A204.1 (cell line): Measurements from ENCODE around the gene LRBA.

Experiments
- FAIRE-seq: peaks from 2 replicates; lab custom pipeline; 2012; peaks lifted over from hg19 to GRCh38; lab: Jason Lieb, UNC

Gene LRBA

DNA sequence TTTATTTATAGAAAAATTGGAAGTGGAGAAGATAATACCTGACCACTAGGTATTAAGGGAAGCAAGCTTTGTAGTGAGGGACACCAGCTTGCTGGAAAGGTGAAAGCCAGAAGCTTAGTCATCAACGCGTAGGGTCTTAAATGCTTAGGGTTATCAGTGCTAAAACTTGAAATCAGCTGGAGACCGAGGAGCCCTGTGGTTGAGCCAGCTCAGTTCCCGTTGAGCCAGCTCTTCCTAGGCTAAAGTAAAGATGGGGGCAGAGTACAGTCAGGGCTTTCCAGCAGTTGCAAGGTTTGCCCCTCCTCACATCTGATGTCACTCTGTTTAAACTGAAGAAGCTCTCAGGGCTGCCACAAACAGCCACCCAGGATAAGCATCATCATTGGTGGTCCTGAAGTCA lies 696.1 kb downstream of the LRBA start:
- FAIRE-seq, result no peak

GRCh38 chr4:150318527-150318926 lies 696.6 kb downstream of the LRBA start:
- no peak for FAIRE-seq

DNA sequence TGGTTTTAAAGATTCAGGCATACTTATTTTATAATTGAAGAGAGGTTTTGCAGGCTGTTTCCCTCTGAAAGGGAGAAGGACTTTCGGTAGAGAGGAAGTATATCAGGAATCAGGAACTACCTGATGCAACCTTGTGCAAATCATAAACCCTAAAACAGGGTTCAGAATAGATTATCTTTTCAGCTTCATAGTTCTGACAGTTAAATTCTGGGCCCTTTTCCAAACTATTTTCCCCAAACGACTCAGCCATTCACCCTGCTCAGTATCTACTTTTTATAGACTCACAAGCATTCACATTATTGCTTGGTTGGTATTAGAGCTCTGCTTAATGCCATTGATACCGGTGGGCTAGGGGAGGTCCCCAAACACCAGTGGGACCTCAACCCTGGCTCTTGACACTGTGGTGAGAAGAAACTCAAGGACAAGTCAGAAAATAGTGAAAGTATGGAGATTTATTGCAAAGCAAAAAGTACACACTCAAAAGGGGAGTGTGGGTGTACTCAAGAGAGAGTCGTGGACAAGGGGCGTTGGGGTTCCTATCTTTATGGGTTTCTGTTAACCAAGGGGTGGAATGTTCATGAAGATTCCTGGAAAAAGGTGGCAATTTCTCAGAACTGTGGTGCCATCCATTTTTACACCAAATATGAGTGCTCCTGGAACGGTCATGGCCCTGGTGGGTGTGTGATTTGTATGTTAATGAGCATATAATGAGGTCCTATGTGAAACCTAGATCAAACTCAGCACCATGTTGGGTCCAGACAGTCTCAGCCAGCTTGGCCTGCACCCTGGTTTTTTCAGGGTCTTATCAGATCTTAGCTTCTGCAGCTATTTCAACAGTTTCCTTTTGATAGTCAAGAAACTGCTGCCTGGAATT lies 698.5 kb downstream of the LRBA start:
- no peak for FAIRE-seq

DNA sequence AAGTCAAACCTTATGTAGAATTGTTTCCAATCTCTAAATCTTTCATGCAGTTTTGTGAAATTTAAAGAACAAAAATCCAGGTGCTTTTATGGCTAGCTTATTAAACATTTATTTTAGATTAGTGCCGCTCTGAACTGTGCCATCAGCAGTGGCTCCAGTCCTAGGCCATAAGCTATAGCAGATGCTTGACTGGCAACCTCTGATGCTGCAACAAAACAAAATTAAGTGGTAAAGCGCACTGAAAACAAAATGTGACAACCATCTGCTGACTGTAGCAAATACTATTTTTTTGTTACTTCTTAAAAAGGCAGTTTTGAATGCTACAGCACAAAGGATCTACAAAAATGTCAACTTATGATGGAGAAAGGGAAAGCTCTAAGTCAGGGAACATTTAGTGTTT lies 699.4 kb downstream of the LRBA start:
- FAIRE-seq, result no peak

- FAIRE-seq, result no peak
Observed at GRCh38 chr4:150315175-150315574, 699.9 kb downstream of the LRBA start.

DNA sequence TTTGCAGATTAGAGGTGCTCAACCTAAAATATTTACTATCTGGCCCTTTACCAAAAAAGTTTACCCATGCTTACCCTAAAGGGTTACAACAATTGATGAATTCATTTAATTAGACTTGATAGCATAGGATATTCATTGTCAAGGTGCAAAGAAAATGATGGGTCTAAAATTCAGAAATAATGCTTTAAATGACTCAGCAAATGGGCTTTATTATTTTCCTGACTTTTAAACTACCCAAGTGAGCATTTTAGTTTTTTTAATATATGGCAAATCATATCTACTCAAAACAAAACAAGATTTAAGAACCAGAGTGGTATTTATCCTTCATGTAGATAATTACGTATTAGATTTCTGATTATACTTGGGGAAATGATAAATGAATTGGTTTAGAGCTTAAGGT lies 701.1 kb downstream of the LRBA start:
- FAIRE-seq, result no peak

DNA sequence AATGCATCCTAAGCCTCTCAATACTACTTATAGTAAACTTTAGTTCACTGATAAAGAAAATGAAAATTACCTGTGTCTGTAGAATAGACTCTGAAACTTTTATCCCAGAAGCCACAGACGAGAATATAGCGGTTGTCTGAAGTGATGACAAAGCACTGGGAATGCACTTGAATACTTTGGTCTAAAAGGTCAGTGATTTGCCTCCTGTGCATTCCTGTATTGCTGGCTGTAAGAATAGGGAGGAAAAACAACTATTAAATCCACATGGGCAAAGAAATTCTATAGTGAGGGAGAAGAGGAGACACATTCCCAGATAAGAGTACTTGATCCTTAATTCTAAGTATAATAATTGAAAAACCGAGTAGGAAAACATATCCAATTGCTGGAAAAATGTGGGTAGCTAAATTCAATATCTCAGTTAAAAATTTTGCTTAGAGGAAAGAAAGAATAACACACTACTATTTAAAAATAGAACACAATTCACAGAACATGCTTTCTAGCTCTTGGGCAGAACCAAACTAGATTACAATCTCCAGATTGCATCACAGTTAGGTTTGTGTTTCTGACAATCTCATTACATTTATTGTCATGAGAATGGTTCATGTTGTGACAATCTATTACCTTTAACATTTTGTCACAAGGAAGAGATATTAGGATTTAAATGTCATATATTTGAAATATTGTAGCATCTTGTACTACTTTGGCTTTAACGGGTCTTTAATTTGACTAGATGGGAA lies 704.8 kb downstream of the LRBA start:
- FAIRE-seq, result no peak

GRCh38 chr4:150308824-150309472 lies 706.1 kb downstream of the LRBA start:
- no peak for FAIRE-seq

DNA sequence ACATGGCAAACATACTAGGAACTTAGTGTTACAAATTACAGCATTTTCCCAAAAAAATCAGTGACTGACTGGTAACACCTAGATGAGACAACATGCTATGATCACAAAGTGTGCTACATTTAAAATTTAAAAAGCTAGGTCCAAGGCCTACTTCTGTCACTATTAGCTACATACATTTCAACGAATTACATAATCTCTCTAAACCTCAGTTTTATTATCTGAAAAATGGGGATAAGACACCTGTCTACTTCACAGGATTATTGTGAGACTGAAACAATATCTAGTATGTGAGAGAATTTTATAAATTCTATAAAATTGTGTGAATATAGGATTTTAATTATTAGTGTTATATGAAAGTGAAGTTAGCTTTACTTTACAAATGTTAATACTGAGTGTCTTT lies 708.4 kb downstream of the LRBA start:
- peak; percentile 87 for FAIRE-seq

DNA sequence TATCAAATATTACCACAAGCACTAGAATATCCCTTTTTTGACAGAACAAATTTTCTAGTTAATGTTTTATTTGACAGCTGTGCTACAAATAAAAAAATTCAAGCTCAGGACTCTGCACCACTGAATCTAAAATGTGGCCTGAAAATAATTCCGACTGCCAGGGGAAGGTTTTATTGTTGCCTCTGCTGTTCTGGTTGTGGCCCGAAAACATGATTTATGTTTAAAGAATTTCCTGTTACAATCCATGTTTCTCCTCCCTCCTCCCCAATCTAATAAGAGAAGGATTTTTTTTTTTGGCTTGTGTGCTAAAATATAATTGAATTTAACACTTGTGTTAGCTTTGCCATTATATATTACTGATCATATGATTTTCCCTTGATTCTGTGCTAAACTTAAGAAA lies 709.1 kb downstream of the LRBA start:
- FAIRE-seq, result no peak

DNA sequence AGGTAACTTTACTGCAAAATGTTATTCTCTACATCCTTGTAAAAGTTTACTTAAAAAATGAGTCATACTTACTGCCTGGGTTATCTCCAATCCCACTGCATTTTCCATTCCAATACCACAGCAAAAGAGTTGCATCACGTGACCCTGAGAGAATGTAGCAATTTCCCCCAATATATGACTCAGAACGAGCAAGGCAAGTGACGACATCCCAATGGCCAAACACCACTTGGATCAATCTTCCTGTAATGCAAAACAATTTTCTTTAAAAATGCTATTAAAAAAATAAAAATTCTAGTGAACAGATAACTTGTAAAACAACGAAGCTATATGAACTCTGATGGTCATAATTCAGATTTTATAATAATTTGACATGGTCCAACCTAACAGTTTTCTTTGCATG lies 712.5 kb downstream of the LRBA start:
- FAIRE-seq, result no peak

DNA sequence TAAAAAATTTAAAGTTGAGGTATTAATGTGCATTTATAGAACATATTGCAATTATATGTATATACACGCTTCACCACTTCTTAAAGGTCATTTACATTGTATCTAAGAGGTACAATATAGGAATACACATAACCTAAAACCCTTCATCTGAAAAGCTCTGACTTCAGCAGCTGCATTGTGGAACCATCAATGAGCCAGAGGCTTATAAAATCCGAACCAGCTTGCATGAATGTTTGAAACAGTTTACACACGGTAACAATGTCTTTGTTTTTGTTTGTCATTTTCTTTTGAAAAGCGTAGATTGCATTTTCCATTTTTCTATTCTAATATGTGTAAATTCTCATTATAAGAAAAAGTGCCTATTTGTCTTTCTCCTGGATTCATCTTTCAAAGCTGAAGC lies 715.3 kb downstream of the LRBA start:
- FAIRE-seq, result no peak

GRCh38 chr4:150297861-150298474 lies 717.1 kb downstream of the LRBA start:
- peak; percentile 97 for FAIRE-seq

DNA sequence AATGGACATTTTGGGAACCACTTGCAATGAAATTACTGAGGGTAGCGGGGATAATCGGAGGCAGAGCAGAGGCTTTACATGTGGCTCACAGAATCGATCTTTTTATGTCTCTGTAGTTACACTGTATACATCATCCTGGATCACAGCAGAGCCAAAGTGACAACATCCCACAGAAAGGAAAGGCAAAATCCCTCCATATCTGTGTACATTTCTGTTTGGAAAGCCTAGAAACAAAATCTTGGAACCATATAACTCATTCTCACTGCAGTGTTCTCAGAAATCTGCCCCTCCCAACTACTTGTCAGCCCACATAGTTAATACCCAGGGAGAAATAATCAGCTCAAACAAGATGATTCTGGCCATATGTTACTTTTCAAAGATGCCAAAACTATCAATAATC lies 725.2 kb downstream of the LRBA start:
- FAIRE-seq, result no peak

DNA sequence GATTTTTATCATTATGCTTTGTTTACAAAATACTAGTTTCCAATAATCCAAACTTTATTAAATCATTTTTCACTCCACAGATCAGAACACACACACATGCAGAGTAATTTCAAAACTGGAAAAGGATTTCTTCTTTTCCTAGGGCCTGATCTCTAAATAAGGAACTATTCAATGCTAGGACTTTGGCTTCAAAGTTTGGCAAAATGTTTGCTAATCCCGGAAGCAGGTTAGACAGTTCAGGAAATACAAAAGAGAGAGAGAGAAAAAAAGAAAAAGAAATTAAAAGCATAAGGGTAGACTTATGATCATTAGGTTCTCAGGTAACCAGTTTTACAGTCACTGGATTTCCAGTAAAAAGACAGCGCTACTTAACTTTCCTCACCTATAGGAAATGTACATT lies 725.9 kb downstream of the LRBA start:
- FAIRE-seq, result no peak

DNA sequence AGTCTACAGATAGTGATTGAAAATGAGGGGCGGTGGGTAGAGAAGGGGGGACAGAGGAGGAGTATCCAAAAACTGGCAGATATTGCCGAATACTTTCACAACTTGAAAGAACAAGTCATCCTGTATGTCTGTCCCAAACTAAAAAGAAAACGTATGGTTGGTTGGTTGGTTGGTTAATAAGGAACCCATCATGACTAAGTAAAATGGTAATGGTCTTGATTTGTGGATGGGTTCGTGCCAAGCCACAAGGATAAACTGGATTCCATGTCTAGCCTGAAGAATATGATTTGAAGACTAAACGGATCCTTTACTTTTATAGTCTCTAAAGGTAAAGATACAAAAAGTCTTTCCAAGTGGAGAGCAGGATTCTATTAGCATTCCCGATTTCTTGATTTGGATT lies 728.4 kb downstream of the LRBA start:
- no peak for FAIRE-seq

DNA sequence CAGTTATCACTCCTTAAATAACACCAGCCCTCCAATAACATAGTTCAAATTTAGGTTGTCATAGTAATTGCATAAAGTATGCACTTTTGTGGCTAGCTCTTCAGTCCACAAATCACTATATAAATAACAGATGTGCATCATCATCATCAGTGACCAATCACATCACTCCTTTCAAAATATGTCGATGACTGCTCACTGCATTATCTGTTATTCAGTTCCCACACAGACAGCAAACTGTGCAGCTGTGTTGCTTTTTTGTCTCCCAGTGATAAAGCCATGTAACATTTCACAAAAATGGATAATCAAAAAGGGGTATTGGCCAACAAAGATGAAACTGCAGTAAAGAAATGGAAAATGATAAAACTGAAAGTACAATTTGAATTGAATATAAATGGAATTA lies 731.4 kb downstream of the LRBA start:
- no peak for FAIRE-seq

DNA sequence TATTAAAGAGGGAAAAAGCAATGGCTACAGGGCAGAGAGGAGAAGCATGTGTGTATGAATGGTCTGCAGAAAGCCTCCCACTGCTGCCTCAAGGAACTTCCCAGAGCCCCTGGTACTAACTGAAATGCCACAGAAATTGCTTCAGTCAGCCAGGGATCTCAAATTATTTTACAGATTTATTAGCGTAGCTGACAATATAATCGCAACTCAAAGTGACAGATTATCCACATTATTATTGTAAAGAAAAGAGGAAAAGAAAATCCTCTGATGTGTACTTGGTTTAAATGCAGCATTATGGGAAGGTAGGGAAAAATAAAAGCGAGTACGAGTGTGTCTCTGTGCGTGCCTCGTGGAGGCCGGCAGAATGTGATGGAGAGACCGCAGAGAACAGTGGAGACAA lies 734.1 kb downstream of the LRBA start:
- no peak for FAIRE-seq

DNA sequence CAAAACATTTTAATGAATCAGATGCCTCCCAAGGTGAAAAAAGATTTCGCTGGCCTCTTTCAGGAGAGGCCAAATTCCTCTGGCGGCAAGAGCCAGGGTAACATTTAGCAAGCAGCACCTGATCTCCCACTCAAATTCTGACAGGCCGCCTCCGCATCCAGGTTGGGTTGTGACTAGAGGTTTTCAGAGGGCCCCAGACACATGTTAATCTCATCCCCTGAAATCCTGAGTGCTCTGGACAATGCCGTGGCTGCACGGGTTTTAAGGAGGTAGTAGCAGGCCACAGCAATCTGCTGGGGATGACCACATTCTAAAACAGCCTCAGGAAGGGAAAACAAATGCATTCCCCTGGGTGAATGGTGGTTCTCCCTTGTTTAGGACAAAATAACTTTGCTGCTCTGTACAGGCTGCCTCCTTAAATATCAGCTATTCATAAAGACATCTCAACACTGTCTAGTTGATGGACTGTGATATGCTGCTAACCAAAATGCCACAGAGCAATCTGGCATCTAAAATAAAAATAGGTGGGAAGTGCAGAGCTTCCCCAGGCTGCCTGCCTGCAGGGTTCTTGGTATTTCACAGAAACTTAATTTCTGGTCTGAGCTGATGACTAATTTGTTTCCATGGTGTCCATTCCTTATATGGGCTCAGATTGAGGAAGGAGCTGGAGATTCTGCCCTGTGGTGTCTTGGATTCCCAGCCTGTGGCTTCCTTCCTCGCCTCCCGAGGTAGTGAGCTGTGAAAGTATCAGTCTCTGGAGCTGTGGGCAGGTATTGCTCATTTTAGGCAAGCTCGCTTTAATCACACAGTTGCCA lies 734.8 kb downstream of the LRBA start:
- FAIRE-seq, result no peak

DNA sequence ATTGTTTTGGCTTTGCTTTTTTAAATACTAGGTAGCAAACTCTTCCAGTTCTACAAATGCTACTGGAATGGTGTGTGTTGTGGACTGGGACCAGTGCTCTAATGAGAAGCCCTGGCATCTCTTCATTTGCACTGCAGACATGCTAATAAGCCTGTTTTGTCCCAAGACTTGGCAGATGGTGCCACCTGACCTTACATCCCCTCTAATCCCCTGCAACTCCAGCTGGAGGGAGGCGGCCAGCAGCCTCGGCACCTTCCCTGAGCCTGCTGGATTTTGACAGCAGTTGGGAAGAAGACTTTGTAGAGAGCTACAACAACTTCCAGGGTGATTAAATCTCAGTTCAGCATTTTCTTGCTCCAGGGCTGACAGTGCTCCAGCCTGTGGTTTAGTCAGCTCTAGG lies 736.9 kb downstream of the LRBA start:
- no peak for FAIRE-seq

GRCh38 chr4:150268444-150268843 lies 746.6 kb downstream of the LRBA start:
- FAIRE-seq, result no peak

- FAIRE-seq, result no peak
Observed at GRCh38 chr4:150265806-150266205, 749.3 kb downstream of the LRBA start.
